Hepatocyte (in vitro differentiated cells): ENCODE measurements around the gene PRKCA. TPM values are rescaled to one million over a fixed set of nuclear protein-coding genes. Genes with fewer than 3 reads are reported as not detected.

ENCODE experiments used
- DNase-seq: peaks from one replicate; pipeline ENCODE4 v3.0.0-alpha.2; 2016; ENCODE audit warnings: low spot score
- H2AFZ ChIP-seq: fragments of 200-600 bp; sonication (generic); 2 replicates; pipeline ENCODE4 v1.6.0; 2016; ENCODE audit warnings: antibody characterized with exemption, mild to moderate bottlenecking
- H3K27ac ChIP-seq: fragments of 200-600 bp; sonication (generic); 2 replicates; pipeline ENCODE4 v1.5.1; 2016; ENCODE audit warnings: mild to moderate bottlenecking
- H3K27me3 ChIP-seq: fragments of 200-600 bp; sonication (generic); 2 replicates; pipeline ENCODE4 v1.6.1; 2016
- H3K36me3 ChIP-seq: fragments of 200-600 bp; sonication (generic); replicated peaks from 2 replicates; pipeline ENCODE4 v1.5.1; 2016; ENCODE audit warnings: low read depth; ENCODE audit not compliant: insufficient read depth
- H3K4me1 ChIP-seq: fragments of 200-600 bp; sonication (generic); 2 replicates; pipeline ENCODE4 v1.5.1; 2016; ENCODE audit warnings: mild to moderate bottlenecking, moderate library complexity; ENCODE audit not compliant: insufficient read depth
- H3K4me2 ChIP-seq: fragments of 200-600 bp; sonication (generic); 2 replicates; pipeline ENCODE4 v1.6.0; 2016
- H3K4me3 ChIP-seq: fragments of 200-600 bp; sonication (generic); 2 replicates; pipeline ENCODE4 v1.5.1; 2016; ENCODE audit warnings: mild to moderate bottlenecking
- H3K79me2 ChIP-seq: fragments of 200-600 bp; sonication (generic); 2 replicates; pipeline ENCODE4 v1.6.0; 2017; ENCODE audit warnings: mild to moderate bottlenecking
- H3K9me2 ChIP-seq: fragments of 200-600 bp; sonication (generic); replicated peaks from 2 replicates; pipeline ENCODE4 v1.6.0; 2017; ENCODE audit warnings: mild to moderate bottlenecking; ENCODE audit not compliant: insufficient read depth
- H3K9me3 ChIP-seq: fragments of 200-600 bp; sonication (generic); 2 replicates; pipeline ENCODE4 v1.5.1; 2016; ENCODE audit warnings: low read depth, mild to moderate bottlenecking
- H4K20me1 ChIP-seq: fragments of 200-600 bp; sonication (generic); 2 replicates; pipeline ENCODE4 v1.6.0; 2016; ENCODE audit warnings: mild to moderate bottlenecking; ENCODE audit not compliant: insufficient read depth, poor library complexity, severe bottlenecking
- CTCF ChIP-seq: fragments of 200-600 bp; sonication (generic); IDR thresholded peaks from 2 replicates; pipeline ENCODE4 v1.5.1; 2016; ENCODE audit warnings: antibody characterized with exemption, mild to moderate bottlenecking; ENCODE audit not compliant: poor library complexity
- EZH2 ChIP-seq: fragments of 200-600 bp; sonication (generic); IDR thresholded peaks from 2 replicates; pipeline ENCODE4 v1.6.1; 2016; ENCODE audit warnings: antibody characterized with exemption, mild to moderate bottlenecking, borderline replicate concordance
- EZH2phosphoT487 ChIP-seq: fragments of 200-600 bp; sonication (generic); IDR thresholded peaks from one replicate; pipeline ENCODE4 v1.6.1; 2018; ENCODE audit warnings: antibody characterized with exemption, mild to moderate bottlenecking, low read depth, moderate library complexity; ENCODE audit not compliant: unreplicated experiment, severe bottlenecking
- WGBS: methylation state at CpG from one replicate; pipeline ENCODE4 v1.1.6; 2016; ENCODE audit warnings: low lambda C conversion rate; ENCODE audit errors: missing lambda C conversion rate; 5-methylcytosine and 5-hydroxymethylcytosine counted together
- polyA plus RNA-seq: library from polyadenylated mRNA; unstranded; fragments of >200 nt; fragmentation: Nextera tagmentation; extraction: Ambion mirVana; gene quantifications from 2 replicates; pipeline ENCODE4 v1.2.1, GENCODE V29; 2016
- total RNA-seq: library from RNA; depleted of rRNA; stranded (reverse); fragments of >200 nt; gene quantifications from 2 replicates; pipeline ENCODE4 v1.2.3, GENCODE V29; 2014

The PRKCA gene
- total and polyA plus RNA-seq, 2 experiments from 2014 or later = 5.9 to 18.5 TPM

DNA sequence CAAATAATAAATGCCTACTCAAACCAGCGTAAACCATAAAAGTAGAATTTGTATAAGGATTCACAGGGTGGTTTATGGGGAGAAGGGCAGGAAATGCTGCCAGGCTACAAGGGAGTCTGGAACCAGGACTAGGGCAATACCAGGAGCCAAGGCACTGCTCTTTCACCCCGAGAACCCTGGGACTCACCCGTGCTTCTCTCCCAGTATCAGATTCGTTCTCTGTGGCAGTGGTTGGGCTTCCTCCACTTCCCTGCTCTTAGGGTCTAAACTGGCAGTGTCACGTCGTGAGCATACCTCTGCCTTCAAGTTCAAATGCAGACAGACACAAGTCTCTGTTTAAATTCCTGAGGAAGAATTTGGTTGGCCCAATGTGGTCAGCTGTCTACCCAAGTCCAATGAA lies 49.3 kb downstream of the PRKCA start:
- WGBS = 88% methylated on average over 6 of the region's 6 CpGs
- H2AFZ ChIP-seq = no peak overlapping the region
- H3K4me3 ChIP-seq = no peak overlapping the region
- no peaks in the 10 kb centered on the region for H3K36me3 ChIP-seq
- no peak overlapping the region for H3K4me2 ChIP-seq
- H3K79me2 ChIP-seq = peaks cover 60% of the 10 kb centered on the region
- H3K27me3 ChIP-seq = no peaks in the 10 kb centered on the region
- H3K9me3 ChIP-seq = no peaks in the 10 kb centered on the region
- H4K20me1 ChIP-seq = no peaks in the 10 kb centered on the region
- no peak for TF ChIP-seq EZH2phosphoT487
- no peak for TF ChIP-seq EZH2
- TF ChIP-seq CTCF = no peak
- no peak for DNase-seq
- peaks cover 45% of the 10 kb centered on the region for H3K4me1 ChIP-seq
- H3K9me2 ChIP-seq = no peaks in the 10 kb centered on the region
- no peak overlapping the region for H3K27ac ChIP-seq

DNA sequence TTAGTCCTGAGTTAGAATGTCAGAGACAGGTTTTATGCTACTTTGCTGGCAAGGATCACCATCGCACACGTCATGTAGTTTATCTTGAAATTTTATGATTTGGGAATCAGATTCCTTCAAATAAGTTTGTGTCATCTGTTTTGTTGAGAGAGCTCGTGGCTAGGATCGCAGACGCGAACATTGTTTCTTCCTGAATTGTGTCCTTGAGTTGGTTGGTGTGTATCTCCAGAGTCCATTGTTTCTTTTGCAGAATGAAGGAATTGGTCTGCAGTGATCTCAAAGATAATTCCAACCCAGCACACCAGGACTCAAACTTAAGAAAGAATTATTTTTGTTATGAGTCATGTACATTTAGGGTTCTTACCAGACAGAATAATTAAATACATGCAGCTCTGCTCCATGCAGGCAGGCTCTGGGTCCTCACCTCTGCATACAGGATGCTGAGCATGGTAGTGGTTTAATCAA lies 51.6 kb downstream of the PRKCA start:
- TF ChIP-seq EZH2phosphoT487 = no peak
- no peak for TF ChIP-seq EZH2
- no peak for TF ChIP-seq CTCF
- H4K20me1 ChIP-seq = no peaks in the 10 kb centered on the region
- no peaks in the 10 kb centered on the region for H3K9me3 ChIP-seq
- DNase-seq = no peak
- H3K36me3 ChIP-seq = no peaks in the 10 kb centered on the region
- H3K4me2 ChIP-seq = no peak overlapping the region
- H3K27me3 ChIP-seq = no peaks in the 10 kb centered on the region
- peaks cover 30% of the 10 kb centered on the region for H3K4me1 ChIP-seq
- WGBS = 62% methylated on average over 6 of the region's 6 CpGs
- no peak overlapping the region for H3K27ac ChIP-seq
- H3K79me2 ChIP-seq = peaks cover 66% of the 10 kb centered on the region
- no peaks in the 10 kb centered on the region for H3K9me2 ChIP-seq
- no peak overlapping the region for H3K4me3 ChIP-seq
- no peak overlapping the region for H2AFZ ChIP-seq

DNA sequence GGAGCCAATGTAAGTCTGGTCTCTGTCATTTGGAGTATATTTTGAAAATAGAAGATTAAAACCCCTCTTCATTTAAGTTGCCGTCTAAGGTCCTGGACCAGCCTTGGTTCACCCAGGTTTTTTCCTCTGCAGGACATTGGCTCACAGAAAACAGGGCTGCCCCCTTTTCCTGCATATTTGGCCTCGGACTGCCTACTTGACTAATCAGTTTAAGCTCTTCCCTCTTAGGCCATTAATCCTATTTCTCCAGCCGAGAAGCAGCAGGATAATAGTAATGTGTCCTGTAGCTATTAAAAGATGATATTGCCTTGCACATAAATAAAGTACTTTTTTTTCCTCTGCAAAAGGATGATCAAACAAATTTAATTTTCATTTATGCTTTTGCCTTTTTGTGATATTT lies 52.1 kb downstream of the PRKCA start:
- 65% methylated on average over 3 of the region's 3 CpGs for WGBS
- peaks cover 69% of the 10 kb centered on the region for H3K79me2 ChIP-seq
- no peaks in the 10 kb centered on the region for H4K20me1 ChIP-seq

More for the DNA sequence above, 52.1 kb downstream of the PRKCA start:
- TF ChIP-seq EZH2 (no peak), EZH2phosphoT487 (no peak), CTCF (no peak)
- Histone ChIP-seq H3K36me3 (no peaks in the 10 kb centered on the region), H3K4me2 (no peak overlapping the region), H3K27ac (no peak overlapping the region), H3K9me2 (no peaks in the 10 kb centered on the region), H3K27me3 (no peaks in the 10 kb centered on the region), H3K4me1 (peaks cover 25% of the 10 kb centered on the region), H3K9me3 (no peaks in the 10 kb centered on the region), H3K4me3 (no peak overlapping the region), H2AFZ (no peak overlapping the region)
- no peak for DNase-seq
